H1 (cell line): ENCODE results near the gene EIF2B5. TPM values are rescaled to one million over a fixed set of nuclear protein-coding genes. Genes with fewer than 3 reads are reported as not detected.

Experiments
- polyA plus RNA-seq, 7 experiments: library from polyadenylated mRNA; depleted of rRNA in 3 of 7; stranded (reverse) in 5 of 7; unstranded in 2 of 7; fragments of >200 nt in 5 of 7; fragments of 200-250 nt in 2 of 7; gene quantifications; 1 replicate in 5 of 7; 2 replicates in 1 of 7; 4 replicates in 1 of 7; pipeline versions ENCODE4 v1.2.1 to v1.2.3, GENCODE V29; 2011 to 2013; ENCODE audit warnings: missing spikeins in 2 of 7, mixed read lengths in 2 of 7
- small RNA-seq: library from polyadenylated mRNA; stranded (forward); fragments of <200 nt; extraction: miRNeasy Mini kit (QIAGEN cat#:217004); gene quantifications from one replicate; pipeline ENCODE3, GENCODE V24; 2013; ENCODE audit not compliant: insufficient read depth
- total RNA-seq: library from RNA; stranded (reverse); fragmentation: NEBNext Ultra II Directional; extraction: Animal tissue kit (Norgen Biotek cat#: 25700); gene quantifications from 2 replicates; pipeline ENCODE4 v1.2.1, GENCODE V29; 2021

Gene EIF2B5
- total and polyA plus RNA-seq, 2 of the 8 experiments (the other 6 are each of a cell fraction or from before 2014, with no cell fraction given) = 33.1 to 40.0 TPM

Small RNA genes lying within 50 kb of the gene (small RNA-seq; reads per million reads assigned to genes)
- not detected for gene RF00019

Other genes with a start within 250 kb of the EIF2B5 start
- gene ABCC5, start 117.5 kb upstream of the EIF2B5 start, total RNA-seq = 36.6 and 40.8 TPM in 2 replicates
- gene ABCC5, start 117.5 kb upstream of the EIF2B5 start, polyA plus RNA-seq (2011; rRNA removed) = 25.3 TPM in 2 replicates
- gene HTR3D, start 103.6 kb upstream of the EIF2B5 start, total RNA-seq = not detected in 2 replicates
- not detected in 2 replicates for gene HTR3D, start 103.6 kb upstream of the EIF2B5 start, polyA plus RNA-seq (2011; rRNA removed)
- gene HTR3C, start 82.3 kb upstream of the EIF2B5 start, total RNA-seq = not detected in 2 replicates
- gene HTR3C, start 82.3 kb upstream of the EIF2B5 start, polyA plus RNA-seq (2011; rRNA removed) = 0.03 and 0.05 TPM in 2 replicates
- not detected in 2 replicates for gene HTR3E, start 38.3 kb upstream of the EIF2B5 start, total RNA-seq
- gene HTR3E, start 38.3 kb upstream of the EIF2B5 start, polyA plus RNA-seq (2011; rRNA removed) = not detected in 2 replicates
- 64.9 and 66.6 TPM in 2 replicates for gene DVL3, start 20.0 kb downstream of the EIF2B5 start, total RNA-seq
- 38.5 and 51.2 TPM in 2 replicates for gene DVL3, start 20.0 kb downstream of the EIF2B5 start, polyA plus RNA-seq (2011; rRNA removed)
- gene AP2M1, start 39.5 kb downstream of the EIF2B5 start, total RNA-seq = 391 and 403 TPM in 2 replicates
- gene AP2M1, start 39.5 kb downstream of the EIF2B5 start, polyA plus RNA-seq (2011; rRNA removed) = 454 and 540 TPM in 2 replicates
- 50.9 and 51.6 TPM in 2 replicates for gene ABCF3, start 50.8 kb downstream of the EIF2B5 start, total RNA-seq
- 57.8 and 76.6 TPM in 2 replicates for gene ABCF3, start 50.8 kb downstream of the EIF2B5 start, polyA plus RNA-seq (2011; rRNA removed)
- 0.50 and 0.56 TPM in 2 replicates for gene VWA5B2, start 94.2 kb downstream of the EIF2B5 start, total RNA-seq
- 0.53 and 0.88 TPM in 2 replicates for gene VWA5B2, start 94.2 kb downstream of the EIF2B5 start, polyA plus RNA-seq (2011; rRNA removed)
- 54.6 and 56.7 TPM in 2 replicates for gene ALG3, start 113.6 kb downstream of the EIF2B5 start, total RNA-seq
- gene ALG3, start 113.6 kb downstream of the EIF2B5 start, polyA plus RNA-seq (2011; rRNA removed) = 148 and 184 TPM in 2 replicates
- gene EEF1AKMT4, start 114.3 kb downstream of the EIF2B5 start, total RNA-seq = 9.3 and 9.6 TPM in 2 replicates
- gene EEF1AKMT4, start 114.3 kb downstream of the EIF2B5 start, polyA plus RNA-seq (2011; rRNA removed) = 30.1 and 39.0 TPM in 2 replicates
- 16.9 and 17.7 TPM in 2 replicates for gene CAMK2N2, start 126.2 kb downstream of the EIF2B5 start, total RNA-seq
- 4.0 and 6.1 TPM in 2 replicates for gene CAMK2N2, start 126.2 kb downstream of the EIF2B5 start, polyA plus RNA-seq (2011; rRNA removed)
- gene ECE2, start 140.7 kb downstream of the EIF2B5 start, total RNA-seq = 0.48 and 0.86 TPM in 2 replicates
- gene ECE2, start 140.7 kb downstream of the EIF2B5 start, polyA plus RNA-seq (2011; rRNA removed) = 0.44 and 0.86 TPM in 2 replicates
- 358 and 363 TPM in 2 replicates for gene PSMD2, start 163.9 kb downstream of the EIF2B5 start, total RNA-seq
- gene PSMD2, start 163.9 kb downstream of the EIF2B5 start, polyA plus RNA-seq (2011; rRNA removed) = 272 and 350 TPM in 2 replicates
- 473 and 480 TPM in 2 replicates for gene EIF4G1, start 179.2 kb downstream of the EIF2B5 start, total RNA-seq
- gene EIF4G1, start 179.2 kb downstream of the EIF2B5 start, polyA plus RNA-seq (2011; rRNA removed) = 318 and 421 TPM in 2 replicates
- gene FAM131A, start 202.2 kb downstream of the EIF2B5 start, total RNA-seq = 15.4 and 16.0 TPM in 2 replicates
- 21.9 and 35.3 TPM in 2 replicates for gene FAM131A, start 202.2 kb downstream of the EIF2B5 start, polyA plus RNA-seq (2011; rRNA removed)
- gene CLCN2, start 226.2 kb downstream of the EIF2B5 start, total RNA-seq = 11.8 and 13.7 TPM in 2 replicates
- gene CLCN2, start 226.2 kb downstream of the EIF2B5 start, polyA plus RNA-seq (2011; rRNA removed) = 16.1 and 20.7 TPM in 2 replicates
- 113 and 118 TPM in 2 replicates for gene POLR2H, start 226.4 kb downstream of the EIF2B5 start, total RNA-seq
- 253 and 335 TPM in 2 replicates for gene POLR2H, start 226.4 kb downstream of the EIF2B5 start, polyA plus RNA-seq (2011; rRNA removed)
- 0.40 and 1.2 TPM in 2 replicates for gene THPO, start 242.8 kb downstream of the EIF2B5 start, total RNA-seq
- gene THPO, start 242.8 kb downstream of the EIF2B5 start, polyA plus RNA-seq (2011; rRNA removed) = 0.82 and 1.4 TPM in 2 replicates
- gene CHRD, start 244.7 kb downstream of the EIF2B5 start, total RNA-seq = 0.63 and 0.86 TPM in 2 replicates
- gene CHRD, start 244.7 kb downstream of the EIF2B5 start, polyA plus RNA-seq (2011; rRNA removed) = 0.62 and 1.7 TPM in 2 replicates